ENCODE results near the gene SCYGR4.

DNA sequence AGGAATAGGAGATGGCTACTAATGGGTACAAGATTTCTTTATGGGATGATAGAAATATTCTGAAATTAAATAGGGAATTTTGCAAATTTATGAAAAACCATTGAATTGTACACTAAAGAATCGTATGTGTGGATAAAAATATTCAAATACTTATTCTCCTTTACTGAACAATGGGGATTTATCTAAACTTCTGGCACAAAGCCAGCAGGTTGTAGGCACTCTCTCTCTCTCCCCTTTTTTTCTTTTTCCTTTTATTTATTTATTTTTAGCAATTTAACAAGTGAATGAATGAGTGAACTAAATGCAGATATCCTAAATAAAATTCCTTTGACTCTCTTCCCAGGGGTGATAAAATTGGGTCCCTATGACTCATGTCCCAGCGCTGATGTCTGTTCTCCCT, 40.5 kb upstream of the SCYGR4 start:
- no peak for TF ChIP-seq RFX5 (IDR thresholded peaks at IDR 0.05; ENCODE audit: low read depth, low read length)
- TF ChIP-seq, protein P1, sequence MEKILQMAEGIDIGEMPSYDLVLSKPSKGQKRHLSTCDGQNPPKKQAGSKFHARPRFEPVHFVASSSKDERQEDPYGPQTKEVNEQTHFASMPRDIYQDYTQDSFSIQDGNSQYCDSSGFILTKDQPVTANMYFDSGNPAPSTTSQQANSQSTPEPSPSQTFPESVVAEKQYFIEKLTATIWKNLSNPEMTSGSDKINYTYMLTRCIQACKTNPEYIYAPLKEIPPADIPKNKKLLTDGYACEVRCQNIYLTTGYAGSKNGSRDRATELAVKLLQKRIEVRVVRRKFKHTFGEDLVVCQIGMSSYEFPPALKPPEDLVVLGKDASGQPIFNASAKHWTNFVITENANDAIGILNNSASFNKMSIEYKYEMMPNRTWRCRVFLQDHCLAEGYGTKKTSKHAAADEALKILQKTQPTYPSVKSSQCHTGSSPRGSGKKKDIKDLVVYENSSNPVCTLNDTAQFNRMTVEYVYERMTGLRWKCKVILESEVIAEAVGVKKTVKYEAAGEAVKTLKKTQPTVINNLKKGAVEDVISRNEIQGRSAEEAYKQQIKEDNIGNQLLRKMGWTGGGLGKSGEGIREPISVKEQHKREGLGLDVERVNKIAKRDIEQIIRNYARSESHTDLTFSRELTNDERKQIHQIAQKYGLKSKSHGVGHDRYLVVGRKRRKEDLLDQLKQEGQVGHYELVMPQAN (IDR thresholded peaks at IDR 0.05; ENCODE audit: borderline replicate concordance): no peak
- no peak for TF ChIP-seq EP300 (IDR thresholded peaks at IDR 0.05; ENCODE audit: low read length)
- no peak for TF ChIP-seq CTCF (IDR thresholded peaks at IDR 0.05 in 2 of 3, conservative IDR thresholded peaks at IDR 0.05 in 1 of 3; ENCODE audit: insufficient read depth in 2 of 3, low read depth in 1 of 3, low read length in 3 of 3)
- TF ChIP-seq STAG1 (CRISPR knock-in tag; IDR thresholded peaks at IDR 0.05; ENCODE audit: borderline replicate concordance): no peak
- no peak for TF ChIP-seq GATA2 (CRISPR knock-in tag; IDR thresholded peaks at IDR 0.05)

Data from K562 (cell line).